H9 (cell line): ENCODE results near the gene SLC25A42. TPM values are rescaled to one million over a fixed set of nuclear protein-coding genes. Genes with fewer than 3 reads are reported as not detected.

Experiments used
- DNase-seq: peaks from one replicate; pipeline ENCODE4 v3.0.0-alpha.2; 2017
- H2AFZ ChIP-seq: one replicate; pipeline ENCODE4 v1.6.1; 2013; ENCODE audit warnings: mild to moderate bottlenecking, low read length, control low read depth, moderate library complexity
- H2AK5ac ChIP-seq: 2 replicates; pipeline ENCODE4 v1.6.1; 2013; ENCODE audit warnings: low read length, control low read depth, mixed read lengths; ENCODE audit not compliant: insufficient read length
- H2BK120ac ChIP-seq: one replicate; pipeline ENCODE4 v1.6.1; 2013; ENCODE audit warnings: low read depth, mild to moderate bottlenecking, low read length, control low read depth, inconsistent platforms; ENCODE audit not compliant: poor library complexity, severe bottlenecking
- H2BK12ac ChIP-seq: 2 replicates; pipeline ENCODE4 v1.6.1; 2013; ENCODE audit warnings: low read length, control low read depth, mixed read lengths, low read depth; ENCODE audit not compliant: insufficient read length
- H2BK15ac ChIP-seq: 2 replicates; pipeline ENCODE4 v1.6.1; 2013; ENCODE audit warnings: low read depth, low read length, control low read depth
- H2BK20ac ChIP-seq: one replicate; pipeline ENCODE4 v1.6.1; 2013; ENCODE audit warnings: low read depth, mild to moderate bottlenecking, low read length, control low read depth, inconsistent platforms; ENCODE audit not compliant: poor library complexity, severe bottlenecking
- H2BK5ac ChIP-seq: 2 replicates; pipeline ENCODE4 v1.6.1; 2013; ENCODE audit warnings: low read length, control low read depth, mixed read lengths; ENCODE audit not compliant: insufficient read length
- H3K14ac ChIP-seq: 2 replicates; pipeline ENCODE4 v1.6.1; 2013; ENCODE audit warnings: low read length, control low read depth; ENCODE audit not compliant: insufficient read depth
- H3K18ac ChIP-seq: 2 replicates; pipeline ENCODE4 v1.6.1; 2013; ENCODE audit warnings: low read depth, mild to moderate bottlenecking, mixed read lengths, low read length, control low read depth; ENCODE audit not compliant: insufficient read length
- H3K23ac ChIP-seq: 2 replicates; pipeline ENCODE4 v1.6.1; 2013; ENCODE audit warnings: low read length, control low read depth, mixed read lengths, low read depth; ENCODE audit not compliant: insufficient read length
- H3K23me2 ChIP-seq: 2 replicates; pipeline ENCODE4 v1.6.1; 2013; ENCODE audit warnings: low read depth, mild to moderate bottlenecking, mixed read lengths, low read length, control low read depth; ENCODE audit not compliant: insufficient read length, poor library complexity, severe bottlenecking
- H3K27ac ChIP-seq: 2 replicates; pipeline ENCODE4 v1.5.1; 2013; ENCODE audit warnings: low read length, control low read depth, mixed read lengths, low read depth; ENCODE audit not compliant: insufficient read length
- H3K27me3 ChIP-seq: 2 replicates; pipeline ENCODE4 v1.6.1; 2013; ENCODE audit warnings: low read length, control low read depth, inconsistent platforms; ENCODE audit not compliant: insufficient read depth
- H3K4ac ChIP-seq: 2 replicates; pipeline ENCODE4 v1.6.1; 2013; ENCODE audit warnings: low read depth, mild to moderate bottlenecking, control low read depth, inconsistent platforms, low read length, moderate library complexity
- H3K4me1 ChIP-seq: 2 replicates; pipeline ENCODE4 v1.6.1; 2013; ENCODE audit warnings: low read length, control low read depth, inconsistent platforms; ENCODE audit not compliant: insufficient read depth
- H3K4me2 ChIP-seq: 2 replicates; pipeline ENCODE4 v1.6.1; 2013; ENCODE audit warnings: low read length, control low read depth, mixed read lengths; ENCODE audit not compliant: insufficient read length, insufficient read depth
- H3K56ac ChIP-seq: 2 replicates; pipeline ENCODE4 v1.6.1; 2013; ENCODE audit warnings: low read depth, mild to moderate bottlenecking, mixed read lengths, low read length, control low read depth; ENCODE audit not compliant: insufficient read length
- H3K79me1 ChIP-seq: 2 replicates; pipeline ENCODE4 v1.6.1; 2013; ENCODE audit warnings: low read depth, mild to moderate bottlenecking, moderate library complexity, low read length, control low read depth, inconsistent platforms; ENCODE audit not compliant: insufficient read depth, poor library complexity, severe bottlenecking
- H3K79me2 ChIP-seq: 2 replicates; pipeline ENCODE4 v1.6.1; 2013; ENCODE audit warnings: low read length, control low read depth, inconsistent platforms; ENCODE audit not compliant: insufficient read depth
- H3K9ac ChIP-seq: 2 replicates; pipeline ENCODE4 v1.6.1; 2013; ENCODE audit warnings: low read length, control low read depth, mixed read lengths; ENCODE audit not compliant: insufficient read length; ENCODE audit errors: extremely low read depth
- H3K9me3 ChIP-seq: one replicate; pipeline ENCODE4 v1.6.1; 2013; ENCODE audit warnings: low read depth, low read length, inconsistent platforms; ENCODE audit not compliant: control insufficient read depth
- H3T11ph ChIP-seq: one replicate; pipeline ENCODE4 v1.6.1; 2013; ENCODE audit warnings: mild to moderate bottlenecking, low read length, control low read depth, inconsistent platforms
- H4K20me1 ChIP-seq: one replicate; pipeline ENCODE4 v1.6.1; 2013; ENCODE audit not compliant: control insufficient read depth, insufficient read length, insufficient read depth
- H4K5ac ChIP-seq: 2 replicates; pipeline ENCODE4 v1.6.1; 2013; ENCODE audit warnings: low read depth, mild to moderate bottlenecking, mixed read lengths, low read length, control low read depth; ENCODE audit not compliant: insufficient read length
- H4K8ac ChIP-seq: replicated peaks from 2 replicates; pipeline ENCODE4 v1.6.1; 2013; ENCODE audit warnings: low read length, control low read depth, mixed read lengths, low read depth; ENCODE audit not compliant: insufficient read length
- H4K91ac ChIP-seq: 2 replicates; pipeline ENCODE4 v1.6.1; 2013; ENCODE audit warnings: low read depth, mild to moderate bottlenecking, moderate library complexity, mixed read lengths, low read length, control low read depth; ENCODE audit not compliant: insufficient read length
- H3K27ac Mint-ChIP-seq, 3 experiments: 2 replicates in 2 of 3; 3 replicates in 1 of 3; pipeline ENCODE4 v1.8.0; 2020 to 2021; ENCODE audit warnings: mixed read lengths in 3 of 3, mild to moderate bottlenecking in 1 of 3, moderate library complexity in 1 of 3
- H3K27me3 Mint-ChIP-seq: 2 replicates; pipeline ENCODE4 v1.8.0; 2021; ENCODE audit warnings: low read depth, mild to moderate bottlenecking, moderate library complexity, mixed read lengths
- H3K36me3 Mint-ChIP-seq, 3 experiments: 2 replicates in 2 of 3; 3 replicates in 1 of 3; pipeline ENCODE4 v1.8.0; 2020 to 2021; ENCODE audit warnings: low read depth in 3 of 3, mixed read lengths in 3 of 3; ENCODE audit not compliant: insufficient read depth in 1 of 3
- H3K4me1 Mint-ChIP-seq, 2 experiments: 2 replicates each; pipeline ENCODE4 v1.8.0; 2020; ENCODE audit warnings: mixed read lengths in 2 of 2
- H3K4me3 Mint-ChIP-seq, 2 experiments: 2 replicates in 1 of 2; 3 replicates in 1 of 2; pipeline ENCODE4 v1.8.0; 2020 to 2021; ENCODE audit warnings: mild to moderate bottlenecking in 2 of 2, mixed read lengths in 2 of 2, moderate library complexity in 1 of 2
- H3K9me3 Mint-ChIP-seq, 2 experiments: 2 replicates in 1 of 2; 3 replicates in 1 of 2; pipeline ENCODE4 v1.8.0; 2020; ENCODE audit warnings: mild to moderate bottlenecking in 2 of 2, mixed read lengths in 2 of 2, moderate library complexity in 1 of 2
- CTCF ChIP-seq: fragments of 200-600 bp; sonication (generic); conservative IDR thresholded peaks from 3 replicates; pipeline ENCODE4 v1.8.0; 2021; ENCODE audit warnings: antibody characterized with exemption, mild to moderate bottlenecking
- WGBS: extraction: QIAGEN DNeasy Blood & Tissue Kit; methylation state at CpG from one replicate; pipeline ENCODE4 v1.1.7; 2013; ENCODE audit warnings: missing lambda C conversion rate, low lambda C conversion rate, mixed read lengths; ENCODE audit not compliant: insufficient read length; ENCODE audit errors: extremely low coverage; 5-methylcytosine and 5-hydroxymethylcytosine counted together
- total RNA-seq: library from RNA; stranded (reverse); gene quantifications from 2 replicates; pipeline ENCODE4 v1.2.1, GENCODE V29; 2021

The SLC25A42 gene
- total RNA-seq, 1 experiment from 2014 or later: 3.6 TPM

DNA sequence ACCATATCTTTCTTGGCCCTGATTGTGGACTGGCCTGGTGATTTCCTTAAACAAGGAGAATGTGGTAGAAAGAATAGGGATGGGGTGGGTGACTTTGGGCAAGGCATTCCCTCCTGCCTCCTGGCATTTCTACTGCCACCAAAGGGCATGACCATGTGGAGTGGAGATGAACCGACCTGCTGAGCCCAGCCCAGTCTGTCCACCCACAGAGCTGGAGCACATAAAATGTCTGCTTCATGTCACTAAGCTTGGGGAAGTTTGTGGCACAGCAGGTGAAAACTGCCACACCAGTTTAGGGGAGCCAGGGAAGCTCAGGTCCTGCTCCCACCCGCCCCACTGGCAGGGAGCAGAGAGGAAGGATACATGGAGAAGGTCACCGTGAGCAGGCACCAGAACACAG is 68.2 kb downstream of the SLC25A42 start:
- no peak overlapping the region for H2BK20ac ChIP-seq
- H4K5ac ChIP-seq: no peak overlapping the region
- TF ChIP-seq CTCF: no peak
- H3K56ac ChIP-seq: no peak overlapping the region
- peaks cover 6% of the 10 kb centered on the region for H3K9me3 ChIP-seq
- peaks cover 8% of the 10 kb centered on the region for H3K23me2 ChIP-seq
- H3K4me2 ChIP-seq: no peak overlapping the region
- no peak overlapping the region for H2BK5ac ChIP-seq
- no peak overlapping the region for H2BK15ac ChIP-seq
- H3K4me1 ChIP-seq: no peaks in the 10 kb centered on the region
- H2AFZ ChIP-seq: no peak overlapping the region
- H2AK5ac ChIP-seq: no peak overlapping the region
- no peak overlapping the region for H3K4ac ChIP-seq
- H2BK12ac ChIP-seq: no peak overlapping the region
- Mint-ChIP-seq H3K4me1 (peaks cover 6 to 7% of the 10 kb centered on the region in 2 experiments), H3K27ac (no peak overlapping the region), H3K36me3 (peaks cover 26 to 35% (median 35%) of the 10 kb centered on the region in 3 experiments), H3K27me3 (peaks cover 4% of the 10 kb centered on the region), H3K9me3 (peaks cover 16 to 17% of the 10 kb centered on the region in 2 experiments), H3K4me3 (no peak overlapping the region)
- H4K8ac ChIP-seq: no peak overlapping the region
- H3K27me3 ChIP-seq: no peaks in the 10 kb centered on the region
- no peaks in the 10 kb centered on the region for H3K79me1 ChIP-seq
- no peak overlapping the region for H3K27ac ChIP-seq
- no CpG with 5 or more reads among the region's 3 CpGs for WGBS
- H4K91ac ChIP-seq: no peak overlapping the region
- H3K14ac ChIP-seq: no peak overlapping the region
- no peak for DNase-seq
- H3K18ac ChIP-seq: no peak overlapping the region
- H3T11ph ChIP-seq: no peak overlapping the region
- H2BK120ac ChIP-seq: no peak overlapping the region
- H3K23ac ChIP-seq: no peak overlapping the region
- peaks cover 3% of the 10 kb centered on the region for H4K20me1 ChIP-seq
- no peak overlapping the region for H3K9ac ChIP-seq
- no peaks in the 10 kb centered on the region for H3K79me2 ChIP-seq
